Coronary artery (tissue), 2 donors: ENCODE measurements around the gene LDB3.

ENCODE experiments used
- DNase-seq: peaks from one replicate; pipeline ENCODE4 v3.0.0-alpha.2; 2017; ENCODE audit warnings: low spot score
- H3K27ac ChIP-seq, 2 donors: fragments of 200-600 bp; sonication (generic); one replicate each; pipeline ENCODE4 v1.5.1; 2016 to 2019
- H3K4me3 ChIP-seq: fragments of 200-600 bp; sonication (generic); 2 replicates; pipeline ENCODE4 v1.5.1; 2016; ENCODE audit warnings: mild to moderate bottlenecking, moderate library complexity
- CTCF ChIP-seq: fragments of 200-600 bp; sonication (generic); IDR thresholded peaks from one replicate; pipeline ENCODE4 v1.5.1; 2019; ENCODE audit warnings: antibody characterized with exemption

LDB3 gene

GRCh38 chr10:86785037-86785436, 116.7 kb downstream of the LDB3 start:
- no peak for TF ChIP-seq CTCF
- Histone ChIP-seq H3K4me3 (no peak overlapping the region), H3K27ac (no peak overlapping the region)
- no peak for DNase-seq
